Epithelial cell of esophagus (primary cell): ENCODE measurements around the gene ZMIZ1.

Experiments
- DNase-seq: peaks from one replicate; pipeline ENCODE4 v3.0.0; 2010; ENCODE audit warnings: low read depth
- H3K4me3 ChIP-seq: 2 replicates; pipeline ENCODE4 v1.5.1; 2011; ENCODE audit warnings: mild to moderate bottlenecking, low read length, control low read depth
- TF ChIP-seq, protein P1 (sequence below): IDR thresholded peaks from 2 replicates; pipeline ENCODE4 v1.5.1; 2011; ENCODE audit warnings: low read depth, mild to moderate bottlenecking, low read length, control low read depth, inconsistent platforms; ENCODE audit not compliant: insufficient read depth; ENCODE audit errors: missing control alignments

The ZMIZ1 gene

DNA sequence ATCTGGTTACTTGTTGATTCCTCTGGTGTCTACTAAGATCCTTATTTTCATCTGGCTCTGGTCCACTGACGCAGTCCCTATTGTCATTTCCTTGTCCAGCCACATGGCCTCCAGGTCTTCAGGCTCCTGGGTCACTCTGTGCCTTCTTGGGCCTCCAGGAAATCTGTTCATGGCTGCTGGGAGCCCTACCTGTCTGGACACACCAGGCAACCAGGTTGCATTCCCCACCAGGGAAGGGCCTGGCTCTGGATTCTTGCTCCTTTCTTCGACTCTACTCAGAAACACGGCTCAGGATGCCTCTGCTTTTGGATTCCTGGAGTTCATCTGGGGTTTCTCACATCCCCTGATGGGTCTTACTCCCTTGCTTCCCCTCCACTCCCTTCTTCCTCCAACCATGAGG, 270.5 kb downstream of the ZMIZ1 start:
- TF ChIP-seq, protein P1, sequence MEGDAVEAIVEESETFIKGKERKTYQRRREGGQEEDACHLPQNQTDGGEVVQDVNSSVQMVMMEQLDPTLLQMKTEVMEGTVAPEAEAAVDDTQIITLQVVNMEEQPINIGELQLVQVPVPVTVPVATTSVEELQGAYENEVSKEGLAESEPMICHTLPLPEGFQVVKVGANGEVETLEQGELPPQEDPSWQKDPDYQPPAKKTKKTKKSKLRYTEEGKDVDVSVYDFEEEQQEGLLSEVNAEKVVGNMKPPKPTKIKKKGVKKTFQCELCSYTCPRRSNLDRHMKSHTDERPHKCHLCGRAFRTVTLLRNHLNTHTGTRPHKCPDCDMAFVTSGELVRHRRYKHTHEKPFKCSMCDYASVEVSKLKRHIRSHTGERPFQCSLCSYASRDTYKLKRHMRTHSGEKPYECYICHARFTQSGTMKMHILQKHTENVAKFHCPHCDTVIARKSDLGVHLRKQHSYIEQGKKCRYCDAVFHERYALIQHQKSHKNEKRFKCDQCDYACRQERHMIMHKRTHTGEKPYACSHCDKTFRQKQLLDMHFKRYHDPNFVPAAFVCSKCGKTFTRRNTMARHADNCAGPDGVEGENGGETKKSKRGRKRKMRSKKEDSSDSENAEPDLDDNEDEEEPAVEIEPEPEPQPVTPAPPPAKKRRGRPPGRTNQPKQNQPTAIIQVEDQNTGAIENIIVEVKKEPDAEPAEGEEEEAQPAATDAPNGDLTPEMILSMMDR: no peak
- H3K4me3 ChIP-seq: no peak overlapping the region
- peak; percentile 45 for DNase-seq

DNA sequence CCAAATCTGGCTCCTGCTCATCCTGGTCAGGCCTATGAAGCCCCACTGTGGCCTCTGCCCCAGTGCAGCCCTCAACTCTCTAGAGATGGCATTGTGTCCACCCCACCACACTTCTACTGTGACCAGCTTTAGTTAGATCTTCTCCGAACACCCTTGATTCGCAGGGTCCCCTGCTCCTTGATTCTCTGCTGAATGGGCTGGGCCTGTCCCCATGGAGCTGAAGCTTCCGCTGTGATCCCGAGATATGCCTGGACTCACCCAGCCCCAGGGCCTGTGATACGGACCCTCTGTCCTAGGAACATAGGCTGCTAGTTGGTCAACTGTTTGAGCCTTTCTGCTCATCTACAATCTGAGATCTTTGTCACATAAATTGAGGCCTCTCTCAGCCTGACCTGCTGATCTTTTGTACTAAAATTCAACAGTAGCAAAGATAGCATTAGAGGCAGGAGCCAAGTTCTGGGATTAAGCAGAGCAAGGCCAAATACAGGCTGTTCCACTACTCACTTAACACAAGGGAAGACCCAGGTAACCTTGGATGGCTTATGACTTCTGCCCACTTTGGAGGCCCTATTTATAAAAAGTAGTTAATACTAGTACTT, 272.0 kb downstream of the ZMIZ1 start:
- TF ChIP-seq, protein P1: no peak
- DNase-seq: no peak
- no peak overlapping the region for H3K4me3 ChIP-seq

DNA sequence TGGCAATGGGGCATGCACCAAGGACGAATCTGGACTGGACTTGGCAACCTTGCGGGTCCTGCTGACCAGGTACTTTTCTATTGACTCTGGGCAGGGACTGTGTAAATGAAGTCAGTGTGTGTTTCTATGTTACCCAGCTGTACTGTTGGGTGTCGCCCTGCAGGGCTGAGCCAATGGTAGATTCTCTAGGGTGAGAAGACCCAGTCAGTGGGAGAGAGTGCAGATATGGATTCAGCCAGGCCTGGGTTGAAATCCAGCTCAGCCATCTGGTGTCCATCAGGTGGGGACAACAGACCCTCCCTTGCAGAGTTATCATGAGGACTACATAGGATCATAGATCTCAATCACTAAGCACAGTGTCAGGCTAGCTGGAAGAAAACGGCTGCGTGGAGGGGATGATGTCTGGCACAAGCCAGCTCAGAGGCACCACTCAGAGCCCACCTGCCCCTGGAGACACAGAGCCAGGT, 273.6 kb downstream of the ZMIZ1 start:
- no peak overlapping the region for H3K4me3 ChIP-seq
- TF ChIP-seq, protein P1: no peak
- no peak for DNase-seq

DNA sequence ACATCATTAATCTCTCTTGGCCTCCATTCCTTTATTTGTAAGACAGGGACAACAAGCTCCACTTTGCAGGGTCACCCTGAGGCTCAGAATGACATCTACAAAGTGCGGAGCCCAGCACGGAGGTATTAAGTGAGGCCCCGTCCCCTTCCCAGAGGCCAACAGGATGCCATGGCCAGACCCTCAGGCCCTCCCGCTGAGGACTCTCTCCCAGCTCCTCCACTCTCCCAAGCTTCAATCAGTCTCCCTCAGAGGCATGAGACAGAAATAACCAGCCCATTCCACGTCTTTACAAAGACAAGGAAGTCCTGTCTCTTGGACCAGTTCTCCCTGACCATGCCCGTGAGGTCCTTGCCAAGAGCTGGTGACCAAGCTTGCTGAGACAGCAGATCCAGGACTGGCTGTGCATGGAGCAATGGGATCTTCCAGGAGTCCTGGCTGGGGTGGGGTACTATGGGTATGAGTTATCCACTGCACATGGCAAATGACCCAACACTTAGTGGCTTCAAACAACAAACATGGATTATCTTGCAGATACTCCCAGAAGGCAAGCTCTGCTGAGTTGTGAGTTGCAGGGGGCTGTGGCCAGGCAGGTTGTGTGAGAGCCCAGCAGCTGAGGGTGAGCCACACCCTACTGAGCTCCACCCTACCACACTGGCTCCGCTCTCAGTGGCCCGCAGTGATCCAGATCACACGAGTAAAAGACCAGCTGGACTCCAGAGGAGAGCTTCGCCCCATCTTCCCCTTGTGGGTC, 274.2 kb downstream of the ZMIZ1 start:
- TF ChIP-seq, protein P1: no peak
- DNase-seq: peak; percentile 53
- no peak overlapping the region for H3K4me3 ChIP-seq

DNA sequence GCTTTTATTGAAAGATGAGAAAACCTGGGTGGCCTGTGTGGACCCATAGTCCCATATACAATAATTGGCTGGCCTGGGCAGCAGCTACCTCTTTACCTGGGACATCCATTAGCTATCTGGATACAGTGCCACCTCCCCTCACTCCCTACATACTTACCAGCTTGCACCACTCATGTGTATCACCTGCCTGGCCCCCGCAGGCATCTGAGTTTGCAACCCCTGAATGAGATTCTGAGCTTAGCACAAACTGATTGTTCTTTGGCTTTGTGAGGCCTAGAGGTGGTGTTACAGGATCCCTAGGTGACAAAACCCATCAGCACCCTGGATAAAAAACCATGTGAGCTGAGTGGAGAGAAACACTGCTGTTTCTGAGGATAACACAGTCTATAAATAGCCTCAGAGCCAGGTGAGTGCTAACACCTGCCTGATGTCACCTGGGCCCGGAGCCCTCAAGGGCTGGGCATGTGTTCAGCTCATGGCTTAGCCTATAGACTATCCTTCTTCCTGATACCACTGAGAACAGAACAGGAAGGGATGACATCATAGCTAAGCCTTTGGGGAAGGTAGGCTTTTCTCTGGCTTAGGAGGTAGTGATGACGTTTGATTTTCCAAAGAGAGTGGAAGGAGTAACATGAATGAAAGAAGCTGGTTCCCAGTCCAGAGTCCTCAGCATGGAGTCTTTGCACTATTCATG, 275.9 kb downstream of the ZMIZ1 start:
- DNase-seq: peak; percentile 61
- TF ChIP-seq, protein P1: no peak
- H3K4me3 ChIP-seq: no peak overlapping the region

DNA sequence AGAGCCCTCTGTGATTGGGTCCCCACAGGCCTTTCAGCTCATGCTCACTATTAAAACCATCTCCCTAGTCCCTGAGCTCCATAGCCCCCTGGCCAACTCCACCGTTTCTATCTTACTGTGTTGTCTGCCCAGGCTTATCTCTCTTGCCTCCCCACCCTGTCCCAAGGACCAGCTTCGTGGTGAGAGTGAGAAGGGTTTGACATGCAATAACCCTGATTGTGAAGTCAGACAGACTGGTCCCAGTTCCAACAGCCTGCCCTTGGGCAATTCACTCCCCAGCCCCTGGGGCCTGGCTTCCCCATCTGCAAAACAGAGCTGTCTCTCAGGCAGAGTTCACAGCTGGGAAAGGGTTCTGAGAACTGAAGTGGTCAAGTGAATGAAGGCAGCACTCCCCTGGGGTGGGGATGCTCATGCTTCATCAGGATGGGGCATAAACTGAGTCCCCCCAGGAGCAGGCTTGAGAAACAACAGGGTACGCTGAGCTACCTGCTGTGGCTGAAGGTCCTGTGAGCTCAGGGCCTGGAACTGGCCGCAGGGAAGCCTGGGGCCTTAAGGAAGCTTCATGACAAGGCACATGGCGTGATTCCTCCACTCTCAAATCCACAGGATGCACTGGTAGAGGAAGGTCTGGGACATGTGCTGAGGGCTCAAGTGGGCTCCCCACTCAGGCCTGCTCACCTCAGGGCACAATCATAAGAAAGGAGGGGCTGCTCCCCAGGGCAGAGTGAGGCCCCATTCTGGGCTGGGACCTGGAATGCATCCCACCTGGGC, 276.7 kb downstream of the ZMIZ1 start:
- no peak overlapping the region for H3K4me3 ChIP-seq
- TF ChIP-seq, protein P1: no peak
- no peak for DNase-seq
